ENCODE data around the gene DMD. TPM values are rescaled to one million over a fixed set of nuclear protein-coding genes. Genes with fewer than 3 reads are reported as not detected.

DMD gene
- total and polyA plus RNA-seq, 2 of the 8 experiments (the other 6 are each of a cell fraction or from before 2014, with no cell fraction given), result 4.8 to 7.4 TPM

DNA sequence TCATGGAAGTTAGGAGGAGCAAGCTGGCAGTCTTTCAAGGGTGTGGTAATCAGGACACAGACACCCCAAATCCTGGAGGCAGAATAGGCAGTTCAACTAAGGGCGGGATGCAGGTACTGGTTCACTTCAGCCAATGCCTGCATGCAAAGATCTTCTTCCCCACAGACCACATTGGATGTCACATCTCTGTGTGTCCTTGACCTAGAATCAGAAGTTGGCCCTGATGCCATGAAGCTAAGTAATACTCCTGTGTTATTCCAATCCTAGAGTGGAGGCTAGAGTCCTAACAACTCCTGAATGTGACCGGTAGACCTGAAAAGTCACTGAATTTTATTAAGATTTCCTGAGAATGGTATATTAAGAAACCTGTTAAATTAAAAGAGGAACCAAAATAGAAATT lies 165.5 kb downstream of the DMD start:
- Histone ChIP-seq H2BK12ac (ENCODE audit: low read depth, low read length) (no peak overlapping the region), H3K4me3 (ENCODE audit: extremely low read depth in 1 of 4, insufficient read depth in 2 of 4, low read depth in 3 of 4, low read length in 4 of 4) (no peak overlapping the region), H4K91ac (replicated peaks; ENCODE audit: insufficient read length, low read length) (no peak overlapping the region), H2BK5ac (ENCODE audit: low read depth, low read length) (no peak overlapping the region), H3K14ac (ENCODE audit: insufficient read length) (no peak overlapping the region), H2BK120ac (replicated peaks; ENCODE audit: low read depth, low read length) (no peak overlapping the region), H3K9ac (replicated peaks in 1 of 4; ENCODE audit: extremely low read depth in 1 of 4, low read depth in 3 of 4, low read length in 3 of 4) (no peak overlapping the region), H3K4me2 (ENCODE audit: insufficient read depth in 1 of 2, low read depth in 2 of 2, low read length in 2 of 2) (no peak overlapping the region), H3K4ac (replicated peaks; ENCODE audit: insufficient read length, low read depth, low read length) (no peak overlapping the region), H4K20me1 (replicated peaks in 1 of 2; ENCODE audit: control insufficient read depth in 1 of 2, insufficient read depth in 2 of 2, low read length in 2 of 2) (no peaks in the 10 kb centered on the region), H3K23me2 (ENCODE audit: low read depth, low read length) (no peaks in the 10 kb centered on the region), H3K27me3 (replicated peaks in 1 of 4; ENCODE audit: control insufficient read depth in 3 of 4, extremely low read depth in 1 of 4, insufficient read depth in 3 of 4, low read length in 3 of 4) (no peaks in the 10 kb centered on the region), H2AFZ (ENCODE audit: low read length) (no peak overlapping the region), H3K56ac (replicated peaks; ENCODE audit: insufficient read length, low read depth, low read length) (no peak overlapping the region), H3K23ac (ENCODE audit: insufficient read length) (no peak overlapping the region), H4K5ac (ENCODE audit: insufficient read length, low read depth, low read length) (no peak overlapping the region), H2AK5ac (ENCODE audit: low read depth, low read length) (no peak overlapping the region), H2BK15ac (ENCODE audit: low read length) (no peak overlapping the region), H3K4me1 (replicated peaks in 1 of 4; ENCODE audit: control insufficient read depth in 3 of 4, insufficient read depth in 4 of 4, low read length in 3 of 4) (no peaks in the 10 kb centered on the region; a peak in 1 of 7 replicates), H3K9me3 (ENCODE audit: insufficient read depth in 2 of 2, low read depth in 1 of 2, low read length in 1 of 2) (no peaks in the 10 kb centered on the region; a peak in 1 of 4 replicates), H3K36me3 (ENCODE audit: control insufficient read depth in 2 of 4, insufficient read depth in 4 of 4, low read length in 3 of 4) (no peaks in the 10 kb centered on the region), H2BK20ac (ENCODE audit: low read length) (no peak overlapping the region), H3K79me1 (ENCODE audit: low read depth, low read length) (no peaks in the 10 kb centered on the region), H3K79me2 (ENCODE audit: control insufficient read depth in 1 of 2, insufficient read depth in 2 of 2, low read length in 2 of 2) (no peaks in the 10 kb centered on the region), H3K27ac (ENCODE audit: low read depth, low read length) (no peak overlapping the region), H4K8ac (ENCODE audit: extremely low read depth, insufficient read depth, low read length) (no peak overlapping the region), H3K18ac (ENCODE audit: extremely low read depth, low read length) (no peak overlapping the region)
- ChIA-PET CTCF (ENCODE audit: partially characterized antibody) (no interaction called here), POLR2A (ENCODE audit: partially characterized antibody) (no interaction called here)
- 86% methylated on average over 2 of the region's 2 CpGs; no CpG with 5 or more reads in 1 of the 2 experiments for WGBS, 2 experiments (ENCODE audit: extremely low coverage in 1 of 2, insufficient coverage in 1 of 2, insufficient read length in 1 of 2, insufficient replicate concordance in 2 of 2, low coverage in 1 of 2, low lambda C conversion rate in 2 of 2, missing lambda C conversion rate in 1 of 2)
- no peak for FAIRE-seq
- no peak for DNase-seq (ENCODE audit: low read depth in 1 of 2, low spot score in 2 of 2)
- no peak for TF ChIP-seq PHF8 (conservative IDR thresholded peaks at IDR 0.05; ENCODE audit: low read depth, low read length)
- TF ChIP-seq TAF1 (IDR thresholded peaks at IDR 0.05; ENCODE audit: low read depth, low read length), result no peak
- no peak for TF ChIP-seq POLR2AphosphoS5 (IDR thresholded peaks at IDR 0.05; ENCODE audit: low read depth, low read length)
- TF ChIP-seq, protein P1, sequence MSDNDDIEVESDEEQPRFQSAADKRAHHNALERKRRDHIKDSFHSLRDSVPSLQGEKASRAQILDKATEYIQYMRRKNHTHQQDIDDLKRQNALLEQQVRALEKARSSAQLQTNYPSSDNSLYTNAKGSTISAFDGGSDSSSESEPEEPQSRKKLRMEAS (IDR thresholded peaks at IDR 0.05), result no peak
- TF ChIP-seq SIX5 (IDR thresholded peaks at IDR 0.05; ENCODE audit: low read depth, low read length), result no peak
- no peak for TF ChIP-seq SUZ12 (IDR thresholded peaks at IDR 0.05; ENCODE audit: low read length)
- TF ChIP-seq POU5F1 (IDR thresholded peaks at IDR 0.05; ENCODE audit: low read depth, low read length), result no peak
- no peak for TF ChIP-seq EZH2 (IDR thresholded peaks at IDR 0.05; ENCODE audit: low read depth, low read length, severe bottlenecking)
- TF ChIP-seq, protein P2, sequence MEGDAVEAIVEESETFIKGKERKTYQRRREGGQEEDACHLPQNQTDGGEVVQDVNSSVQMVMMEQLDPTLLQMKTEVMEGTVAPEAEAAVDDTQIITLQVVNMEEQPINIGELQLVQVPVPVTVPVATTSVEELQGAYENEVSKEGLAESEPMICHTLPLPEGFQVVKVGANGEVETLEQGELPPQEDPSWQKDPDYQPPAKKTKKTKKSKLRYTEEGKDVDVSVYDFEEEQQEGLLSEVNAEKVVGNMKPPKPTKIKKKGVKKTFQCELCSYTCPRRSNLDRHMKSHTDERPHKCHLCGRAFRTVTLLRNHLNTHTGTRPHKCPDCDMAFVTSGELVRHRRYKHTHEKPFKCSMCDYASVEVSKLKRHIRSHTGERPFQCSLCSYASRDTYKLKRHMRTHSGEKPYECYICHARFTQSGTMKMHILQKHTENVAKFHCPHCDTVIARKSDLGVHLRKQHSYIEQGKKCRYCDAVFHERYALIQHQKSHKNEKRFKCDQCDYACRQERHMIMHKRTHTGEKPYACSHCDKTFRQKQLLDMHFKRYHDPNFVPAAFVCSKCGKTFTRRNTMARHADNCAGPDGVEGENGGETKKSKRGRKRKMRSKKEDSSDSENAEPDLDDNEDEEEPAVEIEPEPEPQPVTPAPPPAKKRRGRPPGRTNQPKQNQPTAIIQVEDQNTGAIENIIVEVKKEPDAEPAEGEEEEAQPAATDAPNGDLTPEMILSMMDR (IDR thresholded peaks at IDR 0.05; ENCODE audit: control extremely low read depth in 1 of 3, insufficient read depth in 1 of 3, low read depth in 1 of 3, low read length in 3 of 3), result no peak
- TF ChIP-seq CHD1 (IDR thresholded peaks at IDR 0.05; ENCODE audit: low read depth, low read length), result no peak
- TF ChIP-seq CBX5 (IDR thresholded peaks at IDR 0.05; ENCODE audit: low read depth, low read length), result no peak
- TF ChIP-seq SIRT6 (IDR thresholded peaks at IDR 0.05; ENCODE audit: low read length), result no peak
- TF ChIP-seq FOSL1 (IDR thresholded peaks at IDR 0.05; ENCODE audit: insufficient read depth, low read depth, low read length), result no peak

Measured in H1 (cell line).